ENCODE data around the gene ETV3. TPM values are rescaled to one million over a fixed set of nuclear protein-coding genes. Genes with fewer than 3 reads are reported as not detected.

The ETV3 gene
- total and polyA plus RNA-seq, 2 of the 13 experiments (the other 11 are each of a cell fraction or from before 2014, with no cell fraction given), result 4.2 to 5.8 TPM

DNA sequence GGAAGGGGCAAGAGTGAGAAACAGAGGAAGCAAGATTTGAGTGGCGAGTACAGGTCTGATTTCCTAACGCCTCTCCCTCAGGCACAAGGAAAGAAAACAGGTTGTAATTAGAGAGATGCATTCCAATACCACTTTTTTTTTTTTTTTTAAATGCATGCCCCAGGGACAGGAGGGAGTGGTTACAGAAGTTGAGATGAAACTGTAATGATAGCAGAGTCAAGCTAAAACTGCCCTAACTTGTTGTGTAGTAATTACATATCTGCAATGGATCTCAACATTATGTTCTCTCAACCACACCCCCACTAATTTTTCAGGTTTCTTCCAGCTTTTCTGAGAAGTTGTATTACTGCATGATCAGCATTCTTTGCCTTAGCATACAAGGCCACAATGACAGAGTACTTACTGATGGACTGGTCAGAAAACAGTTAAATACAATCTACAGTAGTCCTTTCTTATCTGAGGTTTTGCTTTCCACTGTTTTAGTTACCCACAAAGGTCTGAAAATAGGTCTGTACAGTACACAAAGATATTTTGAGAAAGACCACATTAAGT is 5.5 kb downstream of the ETV3 start (continued):
- TF ChIP-seq, protein P1, sequence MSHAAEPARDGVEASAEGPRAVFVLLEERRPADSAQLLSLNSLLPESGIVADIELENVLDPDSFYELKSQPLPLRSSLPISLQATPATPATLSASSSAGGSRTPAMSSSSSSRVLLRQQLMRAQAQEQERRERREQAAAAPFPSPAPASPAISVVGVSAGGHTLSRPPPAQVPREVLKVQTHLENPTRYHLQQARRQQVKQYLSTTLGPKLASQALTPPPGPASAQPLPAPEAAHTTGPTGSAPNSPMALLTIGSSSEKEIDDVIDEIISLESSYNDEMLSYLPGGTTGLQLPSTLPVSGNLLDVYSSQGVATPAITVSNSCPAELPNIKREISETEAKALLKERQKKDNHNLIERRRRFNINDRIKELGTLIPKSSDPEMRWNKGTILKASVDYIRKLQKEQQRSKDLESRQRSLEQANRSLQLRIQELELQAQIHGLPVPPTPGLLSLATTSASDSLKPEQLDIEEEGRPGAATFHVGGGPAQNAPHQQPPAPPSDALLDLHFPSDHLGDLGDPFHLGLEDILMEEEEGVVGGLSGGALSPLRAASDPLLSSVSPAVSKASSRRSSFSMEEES (CRISPR knock-in tag; IDR thresholded peaks at IDR 0.05), result no peak
- TF ChIP-seq SOX5 (CRISPR knock-in tag; IDR thresholded peaks at IDR 0.05; ENCODE audit: borderline replicate concordance) (no peak), MAFF (IDR thresholded peaks at IDR 0.05; ENCODE audit: low read depth, low read length) (peak; percentile 83), CBX2 (IDR thresholded peaks at IDR 0.05; ENCODE audit: low read depth, low read length) (no peak), CBX2 (CRISPR knock-in tag; IDR thresholded peaks at IDR 0.05; ENCODE audit: low read depth) (no peak), MAFK (conservative IDR thresholded peaks at IDR 0.05 in 1 of 2, IDR thresholded peaks at IDR 0.05 in 1 of 2; ENCODE audit: low read length in 2 of 2) (peak; percentile 77 to 89), ZNF777 (CRISPR knock-in tag; IDR thresholded peaks at IDR 0.05) (no peak)
- TF ChIP-seq, protein P2, sequence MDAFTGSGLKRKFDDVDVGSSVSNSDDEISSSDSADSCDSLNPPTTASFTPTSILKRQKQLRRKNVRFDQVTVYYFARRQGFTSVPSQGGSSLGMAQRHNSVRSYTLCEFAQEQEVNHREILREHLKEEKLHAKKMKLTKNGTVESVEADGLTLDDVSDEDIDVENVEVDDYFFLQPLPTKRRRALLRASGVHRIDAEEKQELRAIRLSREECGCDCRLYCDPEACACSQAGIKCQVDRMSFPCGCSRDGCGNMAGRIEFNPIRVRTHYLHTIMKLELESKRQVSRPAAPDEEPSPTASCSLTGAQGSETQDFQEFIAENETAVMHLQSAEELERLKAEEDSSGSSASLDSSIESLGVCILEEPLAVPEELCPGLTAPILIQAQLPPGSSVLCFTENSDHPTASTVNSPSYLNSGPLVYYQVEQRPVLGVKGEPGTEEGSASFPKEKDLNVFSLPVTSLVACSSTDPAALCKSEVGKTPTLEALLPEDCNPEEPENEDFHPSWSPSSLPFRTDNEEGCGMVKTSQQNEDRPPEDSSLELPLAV (CRISPR knock-in tag; conservative IDR thresholded peaks at IDR 0.05; ENCODE audit: low read depth), result no peak
- TF ChIP-seq, protein P3, sequence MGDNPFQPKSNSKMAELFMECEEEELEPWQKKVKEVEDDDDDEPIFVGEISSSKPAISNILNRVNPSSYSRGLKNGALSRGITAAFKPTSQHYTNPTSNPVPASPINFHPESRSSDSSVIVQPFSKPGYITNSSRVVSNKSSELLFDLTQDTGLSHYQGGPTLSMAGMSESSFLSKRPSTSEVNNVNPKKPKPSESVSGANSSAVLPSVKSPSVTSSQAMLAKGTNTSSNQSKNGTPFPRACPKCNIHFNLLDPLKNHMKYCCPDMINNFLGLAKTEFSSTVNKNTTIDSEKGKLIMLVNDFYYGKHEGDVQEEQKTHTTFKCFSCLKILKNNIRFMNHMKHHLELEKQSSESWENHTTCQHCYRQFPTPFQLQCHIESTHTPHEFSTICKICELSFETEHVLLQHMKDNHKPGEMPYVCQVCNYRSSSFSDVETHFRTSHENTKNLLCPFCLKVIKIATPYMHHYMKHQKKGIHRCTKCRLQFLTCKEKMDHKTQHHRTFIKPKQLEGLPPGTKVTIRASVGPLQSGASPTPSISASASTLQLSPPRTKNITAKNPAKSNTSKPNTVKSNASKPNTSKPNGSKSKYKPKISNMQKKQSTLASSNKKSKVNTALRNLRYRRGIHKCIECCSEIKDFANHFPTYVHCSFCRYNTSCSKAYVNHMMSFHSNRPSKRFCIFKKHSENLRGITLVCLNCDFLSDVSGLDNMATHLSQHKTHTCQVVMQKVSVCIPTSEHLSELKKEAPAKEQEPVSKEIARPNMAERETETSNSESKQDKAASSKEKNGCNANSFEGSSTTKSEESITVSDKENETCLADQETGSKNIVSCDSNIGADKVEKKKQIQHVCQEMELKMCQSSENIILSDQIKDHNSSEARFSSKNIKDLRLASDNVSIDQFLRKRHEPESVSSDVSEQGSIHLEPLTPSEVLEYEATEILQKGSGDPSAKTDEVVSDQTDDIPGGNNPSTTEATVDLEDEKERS (CRISPR knock-in tag; IDR thresholded peaks at IDR 0.05), result no peak
